IMR-90 (cell line): ENCODE measurements around the gene TRPM3. TPM values are rescaled to one million over a fixed set of nuclear protein-coding genes. Genes with fewer than 3 reads are reported as not detected.

ENCODE experiments used
- ATAC-seq: fragments of 200-7000 bp; cut with Tn5 transposase; 2 replicates; pipeline ENCODE4 v1.9.1; 2020; ENCODE audit warnings: low read depth, mild to moderate bottlenecking, moderate library complexity
- BruUV-seq: library from RNA; stranded (reverse); fragments of 400-500 nt; replicated peaks from 2 replicates; lab custom pipeline; 2021; lab: Mats Ljungman, UMichigan
- CTCF ChIA-PET: fragments of 300-600 bp; formaldehyde crosslinking; extraction: SDS; loops from one replicate; lab custom pipeline; 2021; ENCODE audit warnings: antibody characterized with exemption; lab: Yijun Ruan, JAX
- POLR2A ChIA-PET: fragments of 300-600 bp; sonication (Branson Sonifier 250); formaldehyde crosslinking; loops from one replicate; lab custom pipeline; 2022; ENCODE audit warnings: antibody characterized with exemption; ENCODE audit not compliant: unreplicated experiment; lab: Charles Lee
- DNase-seq: peaks from one replicate; pipeline ENCODE4 v3.0.0; 2013
- H2AFZ ChIP-seq: replicated peaks from 2 replicates; pipeline ENCODE3; 2013; ENCODE audit warnings: low read length, mild to moderate bottlenecking; ENCODE audit not compliant: poor library complexity
- H2AK5ac ChIP-seq: 2 replicates; pipeline ENCODE4 v1.6.1; 2013; ENCODE audit warnings: low read depth, low read length, inconsistent platforms
- H2AK9ac ChIP-seq: replicated peaks from 2 replicates; pipeline ENCODE3; 2013; ENCODE audit warnings: mild to moderate bottlenecking, low read depth, low read length, moderate library complexity; ENCODE audit not compliant: poor library complexity
- H2BK120ac ChIP-seq: 2 replicates; pipeline ENCODE4 v1.6.1; 2013; ENCODE audit warnings: low read depth, low read length, inconsistent platforms
- H2BK15ac ChIP-seq: 3 replicates; pipeline ENCODE4 v1.6.1; 2013; ENCODE audit warnings: low read depth, low read length, inconsistent platforms
- H2BK20ac ChIP-seq: 2 replicates; pipeline ENCODE4 v1.6.1; 2013; ENCODE audit warnings: low read depth, mild to moderate bottlenecking, inconsistent platforms, low read length, moderate library complexity
- H2BK5ac ChIP-seq: 2 replicates; pipeline ENCODE4 v1.6.1; 2013; ENCODE audit warnings: mild to moderate bottlenecking, low read depth, low read length, inconsistent platforms; ENCODE audit not compliant: poor library complexity, severe bottlenecking
- H3K14ac ChIP-seq: replicated peaks from 2 replicates; pipeline ENCODE4 v1.6.1; 2013; ENCODE audit warnings: low read depth, low read length, inconsistent platforms
- H3K18ac ChIP-seq: 2 replicates; pipeline ENCODE4 v1.6.1; 2013; ENCODE audit warnings: low read depth, low read length, control low read depth
- H3K23ac ChIP-seq: 2 replicates; pipeline ENCODE4 v1.6.1; 2013; ENCODE audit warnings: low read depth, low read length, inconsistent platforms
- H3K27ac ChIP-seq: 2 replicates; pipeline ENCODE4 v1.5.1; 2013; ENCODE audit warnings: mild to moderate bottlenecking, control low read depth, low read length; ENCODE audit not compliant: insufficient read depth
- H3K27me3 ChIP-seq: 2 replicates; pipeline ENCODE4 v1.6.1; 2013; ENCODE audit warnings: low read length; ENCODE audit not compliant: control insufficient read depth, insufficient read depth
- H3K36me3 ChIP-seq: 2 replicates; pipeline ENCODE4 v1.6.1; 2013; ENCODE audit warnings: low read length, mixed read lengths; ENCODE audit not compliant: control insufficient read depth, insufficient read depth
- H3K4ac ChIP-seq: 2 replicates; pipeline ENCODE4 v1.6.1; 2013; ENCODE audit warnings: low read depth, low read length, inconsistent platforms
- H3K4me1 ChIP-seq: 2 replicates; pipeline ENCODE4 v1.6.1; 2013; ENCODE audit warnings: low read length, mixed read lengths; ENCODE audit not compliant: control insufficient read depth, insufficient read depth
- H3K4me2 ChIP-seq: 2 replicates; pipeline ENCODE4 v1.6.1; 2013; ENCODE audit warnings: low read depth, mild to moderate bottlenecking, control low read depth, low read length, moderate library complexity
- H3K4me3 ChIP-seq: 2 replicates; pipeline ENCODE4 v1.5.1; 2013; ENCODE audit warnings: low read depth, mild to moderate bottlenecking, control low read depth, low read length, moderate library complexity; ENCODE audit not compliant: insufficient read depth
- H3K56ac ChIP-seq: 2 replicates; pipeline ENCODE4 v1.6.1; 2013; ENCODE audit warnings: low read length, inconsistent platforms; ENCODE audit not compliant: insufficient read depth; ENCODE audit errors: extremely low read depth
- H3K79me1 ChIP-seq, 2 experiments: 2 replicates each; pipeline ENCODE4 v1.6.1; 2013; ENCODE audit warnings: low read length in 2 of 2, inconsistent platforms in 1 of 2, low read depth in 1 of 2
- H3K9ac ChIP-seq: 2 replicates; pipeline ENCODE4 v1.6.1; 2013; ENCODE audit warnings: low read depth, low read length, control low read depth
- H3K9me1 ChIP-seq: 2 replicates; pipeline ENCODE4 v1.6.1; 2013; ENCODE audit warnings: low read length, inconsistent platforms; ENCODE audit not compliant: insufficient read depth
- H3K9me3 ChIP-seq: 2 replicates; pipeline ENCODE4 v1.6.1; 2013; ENCODE audit warnings: low read length; ENCODE audit not compliant: control insufficient read depth, insufficient read depth
- H4K20me1 ChIP-seq: 2 replicates; pipeline ENCODE4 v1.6.1; 2013; ENCODE audit warnings: low read length, inconsistent platforms; ENCODE audit not compliant: insufficient read depth
- H4K5ac ChIP-seq: 2 replicates; pipeline ENCODE4 v1.6.1; 2013; ENCODE audit warnings: mild to moderate bottlenecking, low read depth, low read length, control low read depth
- H4K8ac ChIP-seq, 2 experiments: 2 replicates each; pipeline ENCODE4 v1.6.1; 2013; ENCODE audit warnings: low read depth in 2 of 2, low read length in 2 of 2, control low read depth in 1 of 2, inconsistent platforms in 1 of 2
- H4K91ac ChIP-seq: 2 replicates; pipeline ENCODE4 v1.6.1; 2013; ENCODE audit warnings: low read depth, low read length, inconsistent platforms; ENCODE audit not compliant: insufficient read depth
- BHLHE40 ChIP-seq: fragments of 150-350 bp; IDR thresholded peaks from 2 replicates; pipeline ENCODE4 v1.6.1; 2016; ENCODE audit warnings: mild to moderate bottlenecking, low read depth, low read length
- CEBPB ChIP-seq: IDR thresholded peaks from 2 replicates; pipeline ENCODE4 v1.6.1; 2012; ENCODE audit warnings: low read depth, low read length, improper control_type of control experiment
- CHD1 ChIP-seq: IDR thresholded peaks from 2 replicates; pipeline ENCODE4 v1.6.1; 2012; ENCODE audit warnings: low read depth, low read length, improper control_type of control experiment
- CTCF ChIP-seq: conservative IDR thresholded peaks from 2 replicates; pipeline ENCODE4 v1.5.1; 2012; ENCODE audit warnings: mild to moderate bottlenecking, low read depth, low read length, improper control_type of control experiment
- ELK1 ChIP-seq: fragments of 150-350 bp; IDR thresholded peaks from 2 replicates; pipeline ENCODE4 v1.6.1; 2016; ENCODE audit warnings: low read depth, mild to moderate bottlenecking, low read length, moderate library complexity, borderline replicate concordance
- FOS ChIP-seq: fragments of 150-350 bp; IDR thresholded peaks from 2 replicates; pipeline ENCODE4 v1.6.1; 2016; ENCODE audit warnings: low read depth, low read length
- MAFK ChIP-seq: IDR thresholded peaks from 2 replicates; pipeline ENCODE4 v1.6.1; 2012; ENCODE audit warnings: low read depth, low read length, improper control_type of control experiment
- MAZ ChIP-seq: IDR thresholded peaks from 2 replicates; pipeline ENCODE4 v1.6.1; 2012; ENCODE audit warnings: low read depth, mild to moderate bottlenecking, low read length, improper control_type of control experiment, moderate library complexity, borderline replicate concordance
- MXI1 ChIP-seq: IDR thresholded peaks from 2 replicates; pipeline ENCODE4 v1.6.1; 2012; ENCODE audit warnings: low read depth, mild to moderate bottlenecking, low read length, moderate library complexity, borderline replicate concordance
- NFE2L2 ChIP-seq: fragments of 150-350 bp; IDR thresholded peaks from 2 replicates; pipeline ENCODE4 v1.6.1; 2016; ENCODE audit warnings: low read depth, mild to moderate bottlenecking, low read length
- POLR2A ChIP-seq: IDR thresholded peaks from 2 replicates; pipeline ENCODE4 v1.6.1; 2012; ENCODE audit warnings: mild to moderate bottlenecking, low read depth, low read length
- RAD21 ChIP-seq: IDR thresholded peaks from 2 replicates; pipeline ENCODE4 v1.6.1; 2012; ENCODE audit warnings: low read length, improper control_type of control experiment
- RCOR1 ChIP-seq: IDR thresholded peaks from 2 replicates; pipeline ENCODE4 v1.6.1; 2012; ENCODE audit warnings: mild to moderate bottlenecking, low read length, improper control_type of control experiment; ENCODE audit not compliant: insufficient replicate concordance
- RFX5 ChIP-seq: IDR thresholded peaks from 2 replicates; pipeline ENCODE4 v1.8.0; 2012; ENCODE audit warnings: low read depth, mild to moderate bottlenecking, low read length, moderate library complexity
- SMC3 ChIP-seq: fragments of 150-350 bp; IDR thresholded peaks from 2 replicates; pipeline ENCODE4 v1.6.1; 2016; ENCODE audit warnings: low read depth, mild to moderate bottlenecking, antibody characterized with exemption, low read length, moderate library complexity
- USF2 ChIP-seq: fragments of 150-350 bp; IDR thresholded peaks from 2 replicates; pipeline ENCODE4 v1.6.1; 2017; ENCODE audit warnings: mild to moderate bottlenecking, antibody characterized with exemption, low read length, low read depth
- WGBS, 2 experiments: methylation state at CpG; one replicate each; pipeline versions ENCODE4 v1.1.5 to v1.1.7; 2013; ENCODE audit warnings: missing lambda C conversion rate in 2 of 2; ENCODE audit not compliant: insufficient read length in 1 of 2; ENCODE audit errors: extremely low coverage in 2 of 2; 5-methylcytosine and 5-hydroxymethylcytosine counted together
- dilution Hi-C: fragments of 300-500 bp; cut with HindIII; formaldehyde crosslinking; loops from one replicate; pipeline ENCODE4 v1.14.3; 2018; ENCODE audit warnings: low sequenced_read_pairs; ENCODE audit not compliant: unreplicated experiment
- in situ Hi-C: fragments of 300-500 bp; cut with MboI; formaldehyde crosslinking; loops from 3 replicates; pipeline ENCODE4 v1.14.3; 2019; ENCODE audit warnings: low sequenced_read_pairs, inconsistent platforms, mixed read lengths
- intact Hi-C: fragments of 100-400 bp; cut with micrococcal nuclease; formaldehyde crosslinking; loops from 2 replicates; pipeline ENCODE4 v1.10.0; 2022
- polyA plus RNA-seq, 3 experiments: library from polyadenylated mRNA; depleted of rRNA; stranded (reverse); fragments of >200 nt; gene quantifications; 2 replicates each; pipeline ENCODE4 v1.2.3, GENCODE V29; 2012; ENCODE audit warnings: low replicate concordance in 1 of 3
- total RNA-seq: library from RNA; depleted of rRNA; stranded (reverse); fragments of >200 nt; gene quantifications from 2 replicates; pipeline ENCODE4 v1.2.3, GENCODE V29; 2012

TRPM3 gene
- total and polyA plus RNA-seq, 2 of the 4 experiments (the other 2 are of a cell fraction): not detected

- no peaks in the 10 kb centered on the region for H3K27me3 ChIP-seq
- no peak overlapping the region for H3K23ac ChIP-seq
- POLR2A ChIA-PET: no interaction called here
- H3K4me1 ChIP-seq: no peaks in the 10 kb centered on the region
- H3K36me3 ChIP-seq: no peaks in the 10 kb centered on the region
- H4K20me1 ChIP-seq: no peaks in the 10 kb centered on the region
- DNase-seq (no peak), ATAC-seq (no peak)
- no peak overlapping the region for H3K4me3 ChIP-seq
- TF ChIP-seq CEBPB (no peak), BHLHE40 (no peak), RCOR1 (no peak), USF2 (no peak), FOS (no peak), RFX5 (no peak), MXI1 (no peak), MAFK (no peak), MAZ (no peak), POLR2A (no peak), ELK1 (no peak), SMC3 (no peak), RAD21 (no peak), CHD1 (no peak), CTCF (no peak), NFE2L2 (no peak)
- no peak overlapping the region for H3K14ac ChIP-seq
- H3K56ac ChIP-seq: no peak overlapping the region
- in situ Hi-C loops (no loop called here), intact Hi-C loops (no loop called here), dilution Hi-C loops (no loop called here)
- H2AK5ac ChIP-seq: no peak overlapping the region
- no peak overlapping the region for H3K18ac ChIP-seq
- no peak overlapping the region for H2BK5ac ChIP-seq
- H4K8ac ChIP-seq: no peak overlapping the region
- H2AK9ac ChIP-seq: no peak overlapping the region
- no peak overlapping the region for H4K5ac ChIP-seq
- no peak overlapping the region for H4K91ac ChIP-seq
- CTCF ChIA-PET: no interaction called here
- no peak overlapping the region for H2BK15ac ChIP-seq
- H3K9me3 ChIP-seq: no peaks in the 10 kb centered on the region
- no TSS peak for BruUV-seq
- H3K9me1 ChIP-seq: no peaks in the 10 kb centered on the region
- H2AFZ ChIP-seq: no peak overlapping the region
- no peak overlapping the region for H3K4ac ChIP-seq
- H2BK20ac ChIP-seq: no peak overlapping the region
- no CpG with 5 or more reads among the region's 1 CpG for WGBS, 2 experiments
- H3K4me2 ChIP-seq: no peak overlapping the region
- no peak overlapping the region for H3K9ac ChIP-seq
- H3K79me1 ChIP-seq: no peaks in the 10 kb centered on the region
- H3K27ac ChIP-seq: no peak overlapping the region
- no peak overlapping the region for H2BK120ac ChIP-seq
These were observed 355.5 kb downstream of the TRPM3 start for GRCh38 chr9:70765946-70766345.
